SK-N-SH (cell line): ENCODE data around the gene TMPRSS6.

ENCODE experiments used
- CHD2 ChIP-seq: fragments of 150-350 bp; IDR thresholded peaks from 2 replicates; pipeline ENCODE4 v1.6.1; 2018; ENCODE audit warnings: low read length; ENCODE audit not compliant: partially characterized antibody
- EP300 ChIP-seq, 2 experiments: IDR thresholded peaks; 2 replicates each; pipeline versions ENCODE4 v1.4.0 to v1.6.1; 2012; ENCODE audit warnings: borderline replicate concordance in 1 of 2, low read depth in 1 of 2, low read length in 1 of 2
- EZH2phosphoT487 ChIP-seq: fragments of 200-600 bp; sonication (generic); IDR thresholded peaks from 2 replicates; pipeline ENCODE4 v1.6.1; 2017; ENCODE audit warnings: low read depth, mixed run types, mild to moderate bottlenecking, antibody characterized with exemption, moderate library complexity, borderline replicate concordance
- JUND ChIP-seq: IDR thresholded peaks from 2 replicates; pipeline ENCODE4 v1.4.0; 2012
- MXI1 ChIP-seq: IDR thresholded peaks from 2 replicates; pipeline ENCODE4 v1.6.1; 2012; ENCODE audit warnings: mild to moderate bottlenecking, low read depth, low read length, improper control_type of control experiment
- POLR2AphosphoS5 ChIP-seq: IDR thresholded peaks from 2 replicates; pipeline ENCODE4 v1.6.1; 2012; ENCODE audit warnings: low read depth, low read length
- RCOR1 ChIP-seq: fragments of 150-350 bp; IDR thresholded peaks from 2 replicates; pipeline ENCODE4 v1.6.1; 2017; ENCODE audit warnings: antibody characterized with exemption, low read length
- SMC3 ChIP-seq: IDR thresholded peaks from 2 replicates; pipeline ENCODE4 v1.6.1; 2012; ENCODE audit warnings: low read depth, low read length, improper control_type of control experiment
- USF2 ChIP-seq: fragments of 150-350 bp; IDR thresholded peaks from 2 replicates; pipeline ENCODE4 v1.6.1; 2017; ENCODE audit warnings: antibody characterized with exemption, low read length, low read depth, borderline replicate concordance
- TF ChIP-seq, protein P1 (sequence below): fragments of 200-600 bp; sonication (generic); IDR thresholded peaks from 2 replicates; pipeline ENCODE4 v1.6.1; 2017; ENCODE audit warnings: antibody characterized with exemption, mild to moderate bottlenecking, moderate library complexity
- TF ChIP-seq, protein P2 (sequence below): IDR thresholded peaks from 2 replicates; pipeline ENCODE4 v1.4.0; 2012; ENCODE audit warnings: low read depth

DNA sequence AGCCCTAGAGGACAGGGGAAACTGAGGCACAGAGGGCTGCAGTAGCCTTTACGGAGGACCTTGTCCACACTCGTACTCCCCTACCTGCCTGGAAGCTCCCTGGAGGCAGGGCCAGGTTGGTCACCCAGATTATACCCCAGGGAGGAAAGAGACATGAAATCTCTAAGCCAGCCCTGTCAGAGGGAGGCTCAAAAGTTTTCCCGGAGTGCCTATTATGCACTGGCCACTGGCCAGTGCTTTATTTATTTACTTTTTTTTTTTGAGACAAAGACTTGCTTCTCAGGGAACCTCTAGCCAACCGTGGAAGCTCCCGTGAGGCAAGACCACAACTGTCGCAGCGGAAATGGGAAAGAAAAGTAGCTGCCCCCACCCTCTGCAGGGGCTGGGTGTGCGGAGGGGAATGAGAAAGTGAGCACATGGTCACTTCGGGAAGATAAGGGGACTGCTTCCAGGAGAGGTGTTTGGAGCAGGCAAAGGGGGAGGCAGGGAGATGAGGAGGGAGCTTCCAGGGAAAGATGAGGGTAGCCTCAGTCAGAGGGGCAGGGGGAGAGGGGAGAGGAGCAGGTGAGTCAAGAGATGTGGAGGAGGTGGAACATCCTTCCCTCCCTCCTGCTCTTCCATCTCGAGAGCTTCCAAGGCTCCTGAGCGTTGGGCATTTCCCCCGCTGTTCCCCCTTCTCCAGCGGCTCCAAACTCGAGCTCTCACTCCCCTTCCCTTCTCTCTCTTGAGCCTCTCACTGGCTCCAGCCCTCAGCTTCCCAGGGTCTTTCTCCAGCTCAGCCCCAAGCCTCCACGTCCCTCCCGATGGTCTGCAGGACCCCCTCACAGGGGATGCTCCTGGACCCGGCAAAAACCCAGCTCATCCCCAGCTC, 35.9 kb upstream of the TMPRSS6 start:
- TF ChIP-seq, protein P1, sequence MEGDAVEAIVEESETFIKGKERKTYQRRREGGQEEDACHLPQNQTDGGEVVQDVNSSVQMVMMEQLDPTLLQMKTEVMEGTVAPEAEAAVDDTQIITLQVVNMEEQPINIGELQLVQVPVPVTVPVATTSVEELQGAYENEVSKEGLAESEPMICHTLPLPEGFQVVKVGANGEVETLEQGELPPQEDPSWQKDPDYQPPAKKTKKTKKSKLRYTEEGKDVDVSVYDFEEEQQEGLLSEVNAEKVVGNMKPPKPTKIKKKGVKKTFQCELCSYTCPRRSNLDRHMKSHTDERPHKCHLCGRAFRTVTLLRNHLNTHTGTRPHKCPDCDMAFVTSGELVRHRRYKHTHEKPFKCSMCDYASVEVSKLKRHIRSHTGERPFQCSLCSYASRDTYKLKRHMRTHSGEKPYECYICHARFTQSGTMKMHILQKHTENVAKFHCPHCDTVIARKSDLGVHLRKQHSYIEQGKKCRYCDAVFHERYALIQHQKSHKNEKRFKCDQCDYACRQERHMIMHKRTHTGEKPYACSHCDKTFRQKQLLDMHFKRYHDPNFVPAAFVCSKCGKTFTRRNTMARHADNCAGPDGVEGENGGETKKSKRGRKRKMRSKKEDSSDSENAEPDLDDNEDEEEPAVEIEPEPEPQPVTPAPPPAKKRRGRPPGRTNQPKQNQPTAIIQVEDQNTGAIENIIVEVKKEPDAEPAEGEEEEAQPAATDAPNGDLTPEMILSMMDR, result no peak
- TF ChIP-seq USF2 (no peak), EZH2phosphoT487 (no peak), POLR2AphosphoS5 (no peak), JUND (no peak), EP300 (IDR thresholded peaks at IDR 0.05; ENCODE audit: borderline replicate concordance in 1 of 2, low read depth in 1 of 2, low read length in 1 of 2) (no peak), RCOR1 (no peak), MXI1 (no peak), SMC3 (no peak), CHD2 (no peak)
- TF ChIP-seq, protein P2, sequence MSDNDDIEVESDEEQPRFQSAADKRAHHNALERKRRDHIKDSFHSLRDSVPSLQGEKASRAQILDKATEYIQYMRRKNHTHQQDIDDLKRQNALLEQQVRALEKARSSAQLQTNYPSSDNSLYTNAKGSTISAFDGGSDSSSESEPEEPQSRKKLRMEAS, result no peak
